Limb (tissue), 2 donors: ENCODE data around the gene KATNAL1.
A peak's percentile ranks its signal among the peaks of the same experiment; 100 is the strongest.

ENCODE experiments used
- DNase-seq, 2 donors: peaks; one replicate each; pipeline ENCODE4 v3.0.0-alpha.2; 2016; ENCODE audit errors: extremely low spot score in 2 of 2

Gene KATNAL1

GRCh38 chr13:30332456-30333143 is 25.2 kb upstream of the KATNAL1 start:
- no peak for DNase-seq

- no peak for DNase-seq
Measured at GRCh38 chr13:30331331-30331771, 24.0 kb upstream of the KATNAL1 start.

GRCh38 chr13:30329009-30329585 is 21.7 kb upstream of the KATNAL1 start:
- no peak for DNase-seq

- no peak for DNase-seq
Measured at GRCh38 chr13:30325668-30326067, 18.3 kb upstream of the KATNAL1 start.

GRCh38 chr13:30323524-30323923 is 16.2 kb upstream of the KATNAL1 start:
- no peak for DNase-seq

GRCh38 chr13:30322428-30322827 is 15.1 kb upstream of the KATNAL1 start:
- DNase-seq: no peak

GRCh38 chr13:30321256-30321655 is 13.9 kb upstream of the KATNAL1 start:
- no peak for DNase-seq

- DNase-seq: no peak
Measured at GRCh38 chr13:30319655-30320054, 12.3 kb upstream of the KATNAL1 start.

- DNase-seq: no peak
Measured at GRCh38 chr13:30319130-30319529, 11.8 kb upstream of the KATNAL1 start.

- DNase-seq: no peak
Measured at GRCh38 chr13:30318026-30318425, 10.7 kb upstream of the KATNAL1 start.

- DNase-seq: no peak
Measured at GRCh38 chr13:30314562-30314961, 7.2 kb upstream of the KATNAL1 start.

GRCh38 chr13:30314069-30314468 is 6.7 kb upstream of the KATNAL1 start:
- no peak for DNase-seq

- no peak for DNase-seq
Measured at GRCh38 chr13:30313311-30313710, 6.0 kb upstream of the KATNAL1 start.

GRCh38 chr13:30312904-30313303 is 5.6 kb upstream of the KATNAL1 start:
- DNase-seq: no peak

- DNase-seq: no peak
Measured at GRCh38 chr13:30308548-30308947, 1.2 kb upstream of the KATNAL1 start.

GRCh38 chr13:30307971-30308290 is 580 bp upstream of the KATNAL1 start:
- no peak for DNase-seq

GRCh38 chr13:30306762-30307193 is 573 bp downstream of the KATNAL1 start:
- DNase-seq: peak; percentile 93 to 97

GRCh38 chr13:30305456-30305970 is 1.8 kb downstream of the KATNAL1 start:
- DNase-seq: no peak

- DNase-seq: no peak
Measured at GRCh38 chr13:30303269-30303668, 4.1 kb downstream of the KATNAL1 start.

GRCh38 chr13:30301827-30302226 is 5.5 kb downstream of the KATNAL1 start:
- no peak for DNase-seq

GRCh38 chr13:30300596-30300995 is 6.8 kb downstream of the KATNAL1 start:
- no peak for DNase-seq

GRCh38 chr13:30299786-30300185 is 7.6 kb downstream of the KATNAL1 start:
- DNase-seq: no peak

GRCh38 chr13:30295116-30295515 is 12.2 kb downstream of the KATNAL1 start:
- no peak for DNase-seq
